ENCODE results near the gene PIEZO2.

- TF ChIP-seq CTCF (IDR thresholded peaks at IDR 0.05) (no peak), SIN3A (IDR thresholded peaks at IDR 0.05; ENCODE audit: borderline replicate concordance, insufficient read depth, low read depth, low read length) (no peak)
Observed at GRCh38 chr18:10916387-10916786, 233.0 kb downstream of the PIEZO2 start.

All from Panc1 (cell line).